8988T (cell line): ENCODE results near the gene COL6A1.
"Not testable (repeated sequence)": the region's sequence is repeated elsewhere in the genome, so short reads cannot be mapped to it uniquely, and the experiment has no call there.

Experiments used
- DNase-seq: peaks from one replicate; pipeline ENCODE4 v3.0.0; 2011

Gene COL6A1

DNA sequence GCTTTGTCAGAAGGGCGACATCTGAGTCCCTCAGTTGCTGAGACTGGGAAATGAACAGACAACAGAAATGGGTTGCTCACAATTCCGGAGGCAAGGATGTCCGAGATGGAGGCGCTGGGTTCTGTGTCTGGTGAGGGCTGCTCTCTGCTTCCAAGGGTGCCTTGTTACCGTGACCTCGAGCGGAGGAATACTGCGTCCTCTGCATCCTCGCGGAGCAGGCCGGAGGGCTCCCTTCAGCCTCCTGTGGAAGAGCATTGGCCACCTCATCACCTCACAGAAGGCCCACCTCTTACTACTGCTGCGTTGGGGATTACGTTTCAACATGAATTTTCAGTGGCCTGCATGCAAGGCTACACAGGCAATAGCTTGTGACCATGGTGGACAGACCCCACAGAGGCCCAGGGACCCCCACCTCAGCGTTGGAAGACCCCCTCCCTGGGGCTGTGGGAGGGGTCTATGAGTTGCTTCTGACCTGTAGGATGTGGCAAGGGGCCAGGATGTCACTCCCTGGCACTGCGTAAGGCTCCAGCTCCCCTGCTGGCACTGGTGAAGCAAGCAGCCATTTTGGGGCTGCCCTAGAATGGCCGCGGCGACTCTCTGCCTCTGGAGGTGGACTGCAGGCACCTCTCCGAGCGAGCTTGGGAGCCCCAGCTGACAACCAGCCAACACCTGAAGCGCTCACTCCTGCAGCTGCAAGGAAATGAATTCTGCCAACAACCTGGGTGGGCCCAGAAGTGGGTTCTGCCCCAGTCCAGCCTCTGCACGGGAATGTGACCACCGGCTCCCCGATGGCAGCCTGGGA is 36.3 kb upstream of the COL6A1 start:
- no peak for DNase-seq

DNA sequence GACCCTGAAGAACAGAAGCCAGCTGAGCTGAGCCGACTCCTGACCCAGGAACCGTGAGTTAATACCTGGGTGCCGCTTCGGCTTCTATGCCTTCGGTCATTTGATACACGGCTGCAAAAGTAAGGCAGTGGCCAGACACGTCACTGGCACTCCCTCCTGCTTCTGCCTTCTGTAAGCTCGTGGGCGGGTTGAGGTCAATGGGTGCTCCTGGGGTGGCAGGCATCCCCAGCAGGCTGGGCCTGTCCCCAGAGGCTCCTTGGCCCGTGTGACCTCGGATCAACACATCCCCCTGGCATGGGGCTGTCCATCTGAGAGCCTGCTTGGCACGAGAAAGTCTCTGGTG is 35.7 kb upstream of the COL6A1 start:
- DNase-seq = no peak

DNA sequence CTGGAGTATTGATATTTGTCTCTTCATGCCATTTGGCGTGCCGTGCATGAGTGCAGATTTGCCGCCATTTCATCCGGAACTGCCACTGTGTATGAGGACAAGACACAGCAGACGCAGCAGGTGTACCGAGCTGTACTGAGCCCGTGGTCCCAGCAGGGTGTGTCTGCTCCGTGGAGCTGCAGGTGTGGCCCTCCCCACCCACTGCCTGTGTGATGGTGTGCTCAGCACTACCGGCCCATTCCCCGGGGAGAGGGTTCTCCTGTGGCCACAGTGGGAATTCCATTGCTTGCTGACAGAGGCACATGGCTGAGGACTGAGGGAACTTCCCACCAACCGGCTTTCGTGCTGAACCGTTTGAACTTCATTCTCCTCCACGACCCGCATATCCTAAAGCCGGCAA is 34.3 kb upstream of the COL6A1 start:
- DNase-seq = no peak

DNA sequence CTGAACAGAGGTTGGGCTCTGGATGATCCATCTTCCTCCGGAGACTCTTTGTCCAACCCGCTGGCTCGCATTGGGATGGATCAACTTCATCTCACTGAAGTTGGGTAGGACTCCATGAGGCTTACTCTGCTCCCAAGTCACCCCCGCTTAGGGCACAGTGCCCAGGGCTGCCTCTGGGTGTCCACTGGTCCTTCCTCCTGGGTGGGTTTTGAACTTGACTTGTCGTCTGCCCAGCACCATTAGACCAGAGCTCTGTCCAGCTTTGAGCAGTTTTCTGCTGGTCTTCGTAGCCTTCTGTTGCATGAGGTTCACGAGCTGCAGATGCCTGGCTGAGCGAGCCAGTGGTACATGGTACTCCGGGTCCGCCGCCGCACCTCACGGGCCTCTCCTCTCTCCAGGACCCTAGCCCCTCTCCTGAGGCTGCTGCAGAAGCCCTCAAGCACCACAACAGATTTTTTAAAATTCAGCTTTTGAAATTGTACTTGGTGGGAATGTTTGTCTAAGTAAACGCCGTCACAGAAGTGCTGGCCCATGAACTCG is 33.8 kb upstream of the COL6A1 start:
- no peak for DNase-seq

DNA sequence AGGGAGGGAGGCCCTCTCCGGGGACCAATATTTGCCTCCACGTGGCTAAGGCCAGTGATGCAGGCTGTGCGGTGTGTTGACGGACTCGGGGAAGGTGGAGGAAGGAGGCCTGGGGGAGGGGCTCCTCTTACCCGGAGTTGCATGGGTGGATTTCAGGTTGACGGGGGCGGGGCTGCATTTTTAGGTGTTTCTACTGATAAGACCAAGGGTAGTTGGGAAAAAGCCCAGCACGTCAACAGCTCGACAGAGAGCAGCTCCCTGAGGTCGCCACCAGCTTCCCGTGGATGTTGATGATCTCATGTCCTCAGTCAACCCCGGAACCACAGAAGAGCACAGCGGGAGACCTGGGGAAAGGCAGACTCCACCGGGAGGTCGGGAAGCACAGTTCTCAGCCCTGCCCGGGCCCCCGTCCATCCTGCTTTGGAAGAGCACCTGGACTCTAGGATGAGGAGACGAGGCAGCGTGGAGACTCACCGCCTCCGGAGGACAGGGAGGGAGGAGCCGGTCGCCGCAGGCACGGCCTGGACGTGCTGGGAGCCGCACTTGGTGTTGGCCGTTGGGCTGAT is 32.9 kb upstream of the COL6A1 start:
- DNase-seq = no peak

DNA sequence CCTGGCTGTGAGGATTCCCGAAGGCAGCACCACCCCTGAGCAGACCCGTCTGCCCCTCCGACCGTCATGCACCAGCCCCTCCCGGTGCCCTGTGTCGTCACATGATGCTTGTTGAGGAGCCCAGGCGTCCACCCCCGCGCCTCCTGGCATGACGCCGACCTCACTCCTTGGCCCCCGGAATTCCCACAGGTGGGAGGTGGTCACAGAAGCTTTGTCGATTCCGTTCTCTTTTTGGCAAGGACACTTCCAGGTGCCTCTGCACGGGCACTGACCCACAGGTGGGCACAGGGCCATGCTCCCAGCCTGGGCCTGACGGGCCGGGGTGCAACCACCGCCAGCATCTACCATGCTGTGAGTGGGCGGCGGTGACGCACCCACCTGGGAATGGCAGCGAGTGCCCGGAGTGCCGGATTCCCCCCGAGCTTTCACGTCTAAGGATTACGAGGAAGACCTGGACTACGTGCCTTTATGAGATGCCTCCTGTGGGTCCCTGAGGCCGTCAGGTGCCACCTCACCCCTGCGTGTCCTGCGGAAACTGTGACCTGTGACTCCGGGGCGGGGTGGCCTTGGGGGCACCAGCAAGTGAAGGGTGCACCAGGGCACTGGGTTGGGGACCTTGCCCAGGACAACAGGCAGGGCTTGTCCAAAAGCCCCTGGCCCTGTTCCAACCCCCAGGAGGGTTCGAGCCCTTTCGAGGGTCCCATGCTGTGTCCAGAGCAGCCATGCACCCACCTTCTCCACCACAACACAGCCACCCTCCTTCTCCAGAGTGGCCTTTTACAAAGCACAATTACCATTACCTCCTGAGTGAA is 31.4 kb upstream of the COL6A1 start:
- no peak for DNase-seq

DNA sequence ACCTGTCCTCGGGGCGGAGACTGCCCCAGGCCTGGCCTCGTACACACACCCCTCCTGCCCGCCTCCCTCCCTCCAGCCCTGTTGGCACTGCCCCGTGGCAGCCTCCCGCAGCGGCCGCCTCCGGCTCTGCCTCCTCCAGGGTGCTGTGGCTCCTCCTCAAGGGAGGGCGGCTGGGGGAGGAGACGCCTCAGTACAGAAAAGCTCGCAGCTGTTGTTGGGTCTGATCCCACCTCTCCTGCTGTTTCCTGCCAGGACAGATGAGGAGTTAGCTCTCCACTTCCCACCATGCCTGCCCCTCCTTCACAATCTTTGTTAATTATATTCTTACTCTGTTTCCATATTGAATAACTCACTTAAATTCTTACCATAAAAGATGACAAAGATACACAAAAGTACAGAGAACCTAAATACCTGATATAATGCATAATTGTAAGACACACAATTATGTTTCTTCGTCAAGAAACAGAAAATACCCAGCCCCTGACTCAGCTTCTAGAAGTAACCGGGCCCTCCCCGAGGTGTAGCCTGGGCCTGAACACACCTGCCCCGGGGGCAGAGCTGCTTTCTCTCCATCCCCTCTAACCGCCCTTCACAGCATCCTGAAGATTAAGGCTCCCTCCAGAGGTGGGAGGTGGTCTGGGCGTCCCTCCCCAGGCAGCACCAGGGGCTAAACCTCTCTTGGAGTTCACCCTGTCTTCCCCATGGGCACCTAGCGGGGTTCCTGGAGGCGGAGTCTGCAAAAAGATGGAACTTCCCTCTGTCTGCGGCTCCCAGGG is 30.6 kb upstream of the COL6A1 start:
- no peak for DNase-seq

DNA sequence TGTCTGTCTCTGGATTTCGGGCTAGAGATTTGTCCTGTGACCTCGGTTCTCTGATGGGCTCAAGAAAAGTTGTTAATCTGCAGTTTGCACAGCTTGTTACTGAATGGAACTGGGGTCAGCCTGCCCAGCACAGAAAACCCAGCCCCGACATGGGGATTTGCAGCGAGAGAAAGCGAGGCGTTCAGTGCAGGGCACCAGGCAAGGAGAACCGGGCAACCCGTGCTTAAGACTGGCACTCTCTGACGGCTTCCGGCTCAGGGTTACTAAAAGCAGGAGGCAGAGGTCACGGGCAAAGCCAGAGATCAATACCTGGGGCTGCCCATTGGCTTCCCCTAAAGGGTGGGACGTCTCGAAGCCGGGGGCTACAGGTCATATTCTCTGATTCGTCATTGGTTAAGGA is 29.9 kb upstream of the COL6A1 start:
- DNase-seq = no peak

DNA sequence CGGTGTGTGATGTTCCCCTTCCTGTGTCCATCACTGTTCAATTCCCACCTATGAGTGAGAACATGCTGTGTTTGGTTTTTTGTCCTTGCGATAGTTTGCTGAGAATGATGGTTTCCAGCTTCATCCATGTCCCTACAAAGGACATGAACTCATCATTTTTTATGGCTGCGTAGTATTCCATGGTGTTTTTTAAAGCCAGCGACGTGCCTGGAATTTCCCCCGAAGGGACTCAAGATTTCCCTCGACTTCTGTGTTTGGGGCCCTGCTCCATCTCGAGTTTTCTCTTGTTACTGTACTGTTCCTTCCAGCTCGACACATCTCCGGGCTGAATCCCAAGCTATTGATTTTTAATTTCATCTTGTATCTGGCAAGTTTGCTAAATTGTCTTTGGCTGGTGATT is 29.0 kb upstream of the COL6A1 start:
- not testable (repeated sequence) for DNase-seq

DNA sequence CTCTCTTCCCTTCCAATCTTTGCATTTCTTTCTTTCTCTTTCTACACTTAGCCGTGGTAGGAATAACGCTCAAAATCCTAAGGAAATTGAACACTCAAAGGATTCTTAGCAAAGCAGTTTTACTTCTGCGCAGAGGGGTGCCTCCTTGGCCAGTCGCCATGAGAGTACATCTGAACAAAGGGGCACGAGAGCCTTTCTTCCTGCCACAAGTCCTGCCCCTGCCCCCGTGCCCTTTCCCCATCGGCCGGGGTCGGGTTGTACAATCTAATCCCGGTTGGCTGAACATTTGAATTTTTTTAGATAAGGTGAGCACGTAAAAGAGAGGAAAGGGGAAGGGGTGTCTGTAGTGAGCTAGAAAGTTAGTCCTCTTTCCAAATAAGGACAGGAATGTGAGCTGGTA is 28.6 kb upstream of the COL6A1 start:
- DNase-seq = no peak

DNA sequence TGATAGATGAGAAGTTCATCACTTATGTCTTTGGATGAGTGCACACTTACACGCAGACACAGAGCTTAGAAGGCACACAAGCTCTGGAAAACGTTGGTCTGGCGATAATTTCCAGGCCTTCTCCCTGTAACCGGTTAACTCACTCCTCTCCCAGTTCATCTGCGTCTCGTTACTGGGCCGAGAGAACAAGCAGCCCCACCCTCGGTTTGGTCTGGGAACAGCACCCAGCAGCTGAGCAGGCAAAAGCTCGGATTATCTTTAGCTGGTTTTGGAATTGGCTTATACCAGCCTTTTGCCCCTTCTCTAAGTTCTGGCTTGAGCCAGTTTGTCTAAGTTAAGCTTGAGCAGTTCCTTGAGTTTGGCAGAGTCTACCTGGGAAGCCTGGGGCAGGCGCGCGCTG is 27.3 kb upstream of the COL6A1 start:
- DNase-seq = no peak

DNA sequence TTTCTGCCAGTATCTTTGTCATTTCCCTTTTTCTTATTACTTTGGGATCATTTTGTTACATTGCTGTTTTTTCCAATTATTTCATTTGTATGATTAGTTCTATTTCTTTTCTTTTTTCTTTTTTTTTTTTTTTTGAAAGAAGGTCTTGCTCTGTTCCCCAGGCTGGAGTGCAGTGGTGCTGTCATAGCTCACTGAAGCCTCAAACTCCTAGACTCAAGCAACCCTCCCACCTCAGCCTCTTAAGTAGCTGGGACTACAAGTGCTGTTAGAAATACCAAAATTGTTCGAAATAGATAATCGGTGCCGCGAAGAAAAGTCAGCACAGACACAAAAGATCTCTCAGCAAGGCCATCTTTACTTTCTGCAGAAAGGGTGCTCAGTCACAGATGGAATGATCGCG is 26.6 kb upstream of the COL6A1 start:
- DNase-seq = no peak

DNA sequence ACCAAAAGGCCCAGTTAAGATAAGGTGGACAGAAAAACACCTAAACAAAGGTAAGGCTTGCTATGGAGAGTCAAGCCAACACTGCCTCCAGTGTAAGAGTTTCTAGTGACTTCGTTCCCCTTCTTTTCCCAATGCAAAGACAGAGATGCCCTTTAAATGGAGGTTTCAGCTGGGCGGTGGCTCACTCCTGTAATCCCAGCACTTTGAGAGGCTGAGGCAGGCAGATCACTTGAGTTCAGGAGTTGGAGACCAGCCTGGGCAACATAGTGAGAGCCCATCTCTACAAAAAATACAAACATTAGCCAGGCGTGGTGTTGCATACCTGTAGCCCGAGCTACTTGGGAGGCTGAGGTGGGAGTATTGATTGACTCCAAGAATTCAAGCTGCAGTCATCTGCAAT is 24.0 kb upstream of the COL6A1 start:
- DNase-seq = no peak

DNA sequence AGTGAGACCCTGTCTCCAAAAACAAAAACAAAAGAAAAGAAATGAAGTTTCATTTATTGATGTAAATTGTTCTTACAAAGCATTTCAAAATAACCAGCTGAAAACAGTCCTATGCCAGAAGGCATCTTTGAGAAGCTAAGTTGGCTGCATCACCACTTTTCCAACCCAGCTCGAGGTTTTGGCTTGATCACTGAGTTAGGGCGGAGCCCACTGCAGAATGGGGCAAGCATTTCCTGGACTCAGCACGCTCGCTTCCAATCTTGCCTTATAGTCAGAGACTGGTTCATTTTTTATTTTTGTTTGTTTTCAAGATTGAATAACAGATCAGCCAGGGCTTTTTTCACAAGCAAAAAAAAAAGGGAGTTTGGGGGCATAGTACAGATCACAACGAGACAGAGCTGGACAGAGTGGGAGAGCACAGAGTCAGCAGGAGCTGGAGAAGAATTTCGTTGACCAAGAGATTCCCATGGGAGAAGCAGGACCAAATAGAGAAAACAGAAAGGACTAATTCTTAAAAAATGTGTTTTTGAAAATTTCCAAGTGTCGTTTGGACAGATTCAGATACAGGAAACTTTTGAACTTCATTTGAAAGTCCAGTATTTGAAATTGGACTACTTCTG is 23.5 kb upstream of the COL6A1 start:
- DNase-seq = no peak

DNA sequence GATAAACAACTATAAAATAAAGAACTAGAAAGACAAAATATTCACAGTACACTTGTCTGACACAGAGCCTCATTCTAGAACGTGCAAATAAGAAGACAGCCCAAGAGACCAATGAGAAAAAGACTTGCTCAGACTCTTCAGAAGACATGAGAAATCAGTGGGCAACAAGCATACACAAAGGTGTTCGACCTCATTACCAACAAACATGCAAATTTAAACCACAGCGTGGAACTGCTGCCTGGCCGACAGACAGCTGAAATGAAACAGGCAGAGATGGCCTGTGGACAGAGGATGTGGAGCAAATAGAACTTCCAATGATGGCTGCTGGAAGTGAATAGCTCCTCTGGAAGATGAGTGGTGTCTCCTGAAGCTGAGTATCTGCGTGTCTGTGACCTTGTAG is 22.4 kb upstream of the COL6A1 start:
- DNase-seq = no peak

DNA sequence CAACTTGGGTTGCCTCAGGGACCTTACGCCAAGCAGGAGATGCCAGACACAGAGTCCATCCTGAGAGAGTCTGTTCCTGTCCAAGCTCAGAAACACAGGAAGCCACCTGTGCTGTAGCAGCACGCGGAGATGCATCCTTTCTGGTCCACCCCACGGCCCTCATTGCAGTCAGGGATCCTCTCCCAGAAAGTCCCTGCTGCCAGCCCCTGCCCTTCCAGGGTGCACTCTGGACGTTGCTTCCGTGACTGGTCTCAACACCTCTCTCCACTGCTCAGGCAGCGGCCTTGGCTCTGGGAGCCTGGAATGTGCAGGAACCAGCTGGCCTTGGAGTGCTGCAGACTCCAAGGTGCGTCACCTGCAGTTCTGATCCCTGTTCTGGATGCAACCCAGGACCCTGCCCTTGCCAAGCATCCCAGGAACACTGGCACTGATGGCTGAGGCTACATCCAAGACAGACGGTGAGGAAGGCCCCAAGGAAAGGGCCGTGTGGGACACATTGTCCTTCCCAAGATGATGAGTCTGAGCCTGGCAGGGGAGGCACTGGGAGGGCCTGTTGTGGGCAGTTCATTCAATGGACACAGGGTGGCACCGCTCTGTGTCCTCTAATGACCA is 21.7 kb upstream of the COL6A1 start:
- DNase-seq = no peak

DNA sequence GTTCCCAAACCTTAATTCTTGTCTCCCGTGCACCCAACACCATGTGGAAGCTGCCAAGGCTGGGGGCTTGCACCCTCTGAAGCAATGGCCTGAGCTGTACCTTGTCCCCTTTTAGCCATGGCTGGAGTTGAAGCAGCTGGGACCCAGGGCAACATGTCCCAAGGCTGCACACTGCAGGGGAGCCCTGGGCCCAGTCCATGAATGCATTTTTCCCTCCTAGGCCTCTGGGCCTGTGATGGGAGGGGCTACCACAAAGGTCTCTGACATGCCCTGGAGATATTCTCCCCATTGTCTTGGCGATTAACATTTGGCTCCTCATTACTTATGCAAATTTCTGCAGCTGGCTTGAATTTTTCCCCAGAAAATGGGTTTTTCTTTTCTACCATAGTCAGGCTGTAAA is 20.2 kb upstream of the COL6A1 start:
- DNase-seq = not testable (repeated sequence)

DNA sequence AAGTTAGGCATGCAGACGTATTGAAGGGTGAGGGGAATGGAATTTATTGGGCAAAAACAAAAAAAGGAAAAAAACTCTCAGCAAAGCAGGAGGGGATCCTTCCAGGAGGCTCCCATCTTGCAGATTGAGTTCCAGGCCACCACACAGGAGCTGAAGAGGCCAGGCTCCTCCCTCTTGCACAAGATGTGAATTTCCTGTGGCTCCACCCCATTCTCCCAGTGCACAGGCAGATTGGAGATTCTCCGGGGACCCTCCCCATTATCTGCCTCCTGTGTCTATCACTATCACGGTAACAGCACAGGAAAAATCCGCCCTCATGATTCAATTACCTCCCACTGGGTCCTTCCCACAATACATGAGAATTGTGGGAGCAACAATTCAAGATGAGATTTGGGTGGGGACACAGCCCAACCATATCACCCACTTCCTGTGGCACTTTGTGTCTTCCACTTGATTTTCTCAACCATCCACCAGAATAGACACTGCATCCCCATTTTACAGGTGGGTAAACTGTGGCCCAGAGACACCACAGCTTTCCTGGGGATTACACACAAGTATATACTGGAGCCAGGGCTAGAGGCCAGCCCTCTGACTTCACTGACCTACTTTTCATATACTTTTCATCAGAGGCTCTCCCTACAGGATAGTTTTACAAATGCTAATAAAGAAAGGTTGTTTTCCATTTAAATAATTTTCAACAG is 18.9 kb upstream of the COL6A1 start:
- no peak for DNase-seq

DNA sequence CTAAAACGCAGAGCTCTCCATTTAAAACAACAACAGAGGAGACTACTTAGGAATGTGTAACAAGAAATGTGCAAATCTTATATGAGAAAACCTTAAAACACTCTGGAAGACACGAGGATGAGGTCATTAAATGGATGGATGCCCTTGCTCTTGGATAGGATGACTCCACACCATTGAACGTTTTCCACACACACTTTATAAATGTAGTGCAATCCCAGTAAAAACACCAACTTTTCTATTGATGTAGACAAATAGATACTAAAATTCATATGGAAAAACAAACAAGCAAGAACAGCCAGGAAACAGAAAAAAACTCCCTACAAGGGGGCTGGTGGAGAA is 18.4 kb upstream of the COL6A1 start:
- DNase-seq = no peak

DNA sequence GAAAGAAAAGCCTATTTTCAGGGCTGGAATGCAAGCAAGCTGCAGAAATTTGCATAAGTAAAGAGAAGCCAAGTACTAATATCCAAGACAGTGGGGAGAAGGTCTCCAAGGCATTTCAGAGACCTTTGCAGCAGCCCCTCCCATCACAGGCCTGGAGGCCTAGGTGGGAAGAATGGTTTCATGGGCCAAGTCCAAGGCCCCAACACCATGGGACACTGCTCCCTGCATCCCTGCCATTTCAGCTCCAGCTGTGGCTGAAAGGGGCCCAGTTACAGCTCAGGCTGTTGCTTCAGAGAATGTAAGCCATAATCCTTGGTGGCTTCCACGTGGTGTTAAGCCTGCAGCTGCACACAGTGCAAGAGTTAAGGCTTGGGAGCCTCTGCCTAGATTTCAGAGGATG is 16.9 kb upstream of the COL6A1 start:
- DNase-seq = no peak

DNA sequence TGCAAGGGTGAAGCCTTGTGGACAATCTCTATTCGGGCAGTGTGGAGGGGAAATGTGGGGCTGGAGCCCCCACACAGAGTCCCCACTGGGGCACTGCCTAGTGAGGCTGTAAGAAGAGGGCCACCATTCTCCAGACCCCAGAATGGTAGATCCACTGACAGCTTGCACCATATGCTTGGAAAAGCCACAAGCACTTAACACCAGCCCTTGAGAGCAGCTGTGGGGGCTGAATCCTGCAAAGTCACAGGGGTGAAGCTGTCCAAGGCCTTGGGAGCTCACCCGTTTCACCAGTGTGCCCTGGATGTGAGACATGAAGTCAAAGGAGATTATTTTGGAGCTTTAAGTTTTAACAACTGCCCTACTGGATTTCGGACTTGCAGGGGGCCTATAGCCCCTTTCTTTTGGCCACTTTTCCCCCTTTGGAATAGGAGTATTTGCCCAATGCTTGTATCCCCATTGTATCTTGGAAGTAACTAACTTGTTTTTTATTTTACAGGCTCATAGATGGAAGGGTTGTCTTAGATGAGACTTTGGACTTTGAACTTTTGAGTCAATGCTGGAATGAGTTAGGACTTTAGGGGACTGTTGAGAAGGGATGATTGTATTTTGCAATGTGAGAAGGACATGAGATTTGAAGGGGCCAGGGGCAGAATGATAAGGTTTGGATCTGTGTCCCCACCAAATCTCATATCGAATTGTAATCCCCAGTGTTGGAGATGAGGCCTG is 16.3 kb upstream of the COL6A1 start:
- no peak for DNase-seq
